GM18499 (cell line): ENCODE results near the gene TOR4A.
"Not testable (repeated sequence)": the region's sequence is repeated elsewhere in the genome, so short reads cannot be mapped to it uniquely, and the experiment has no call there.

Experiments
- ATAC-seq: cut with Tn5 transposase; IDR thresholded peaks from one replicate; pipeline ENCODE4 v1.9.1; 2021; ENCODE audit warnings: moderate number of reproducible peaks; ENCODE audit not compliant: insufficient read depth, unreplicated experiment

Gene TOR4A

GRCh38 chr9:137251490-137252268 lies 25.8 kb upstream of the TOR4A start:
- ATAC-seq: no peak

- ATAC-seq: no peak
Measured at GRCh38 chr9:137252555-137253506, 24.7 kb upstream of the TOR4A start.

GRCh38 chr9:137253717-137254623 lies 23.6 kb upstream of the TOR4A start:
- ATAC-seq: no peak

GRCh38 chr9:137254624-137255447 lies 22.7 kb upstream of the TOR4A start, which contains the start of gene NELFB:
NELFB (plus strand) TSS chr9:137255327.
- ATAC-seq: no peak

DNA sequence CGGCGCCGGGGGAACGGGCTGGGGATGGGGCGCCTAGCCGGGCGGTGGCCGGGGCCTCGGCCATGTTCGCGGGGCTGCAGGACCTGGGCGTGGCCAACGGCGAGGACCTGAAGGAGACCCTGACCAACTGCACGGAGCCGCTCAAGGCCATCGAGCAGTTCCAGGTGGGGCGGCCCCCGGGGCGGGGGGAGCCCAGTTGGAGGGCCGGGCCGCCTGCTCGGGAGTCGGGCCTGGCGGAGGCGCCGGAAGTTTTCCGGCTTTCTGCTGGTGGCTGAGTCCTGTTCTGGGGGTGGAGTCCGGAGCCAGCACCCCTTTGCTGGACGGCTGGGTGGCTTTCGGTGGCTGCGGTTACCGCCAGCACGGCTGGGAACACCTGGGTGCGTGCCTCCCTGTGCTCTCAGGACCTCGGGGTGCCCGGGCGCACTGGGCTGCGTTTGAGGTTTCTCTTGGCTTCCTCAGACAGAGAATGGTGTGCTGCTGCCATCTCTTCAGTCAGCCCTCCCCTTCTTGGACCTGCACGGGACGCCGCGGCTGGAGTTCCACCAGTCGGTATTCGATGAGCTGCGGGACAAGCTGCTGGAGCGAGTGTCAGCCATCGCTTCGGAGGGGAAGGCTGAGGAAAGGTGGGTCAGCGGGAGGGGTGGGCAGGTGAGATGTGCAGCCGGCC lies 21.9 kb upstream of the TOR4A start:
- no peak for ATAC-seq

- ATAC-seq: no peak
Measured at GRCh38 chr9:137256362-137256761, 21.2 kb upstream of the TOR4A start.

DNA sequence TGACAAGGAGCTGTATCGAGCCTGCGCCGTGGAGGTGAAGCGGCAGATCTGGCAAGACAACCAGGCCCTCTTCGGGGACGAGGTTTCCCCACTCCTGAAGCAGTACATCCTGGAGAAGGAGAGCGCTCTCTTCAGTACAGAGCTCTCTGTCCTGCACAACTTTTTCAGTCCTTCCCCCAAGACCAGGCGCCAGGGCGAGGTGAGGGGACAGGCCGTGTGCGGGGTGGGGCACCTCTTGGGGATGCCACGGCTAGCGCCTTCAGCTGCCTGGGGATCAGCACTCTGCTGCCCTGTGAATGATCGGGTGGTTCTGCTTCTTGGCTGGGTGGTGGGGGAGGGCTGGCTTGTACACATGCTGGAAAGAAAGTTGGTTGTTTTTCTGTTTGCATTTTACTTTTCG lies 20.7 kb upstream of the TOR4A start:
- ATAC-seq: no peak

GRCh38 chr9:137262173-137262908 lies 15.2 kb upstream of the TOR4A start:
- not testable (repeated sequence) for ATAC-seq

DNA sequence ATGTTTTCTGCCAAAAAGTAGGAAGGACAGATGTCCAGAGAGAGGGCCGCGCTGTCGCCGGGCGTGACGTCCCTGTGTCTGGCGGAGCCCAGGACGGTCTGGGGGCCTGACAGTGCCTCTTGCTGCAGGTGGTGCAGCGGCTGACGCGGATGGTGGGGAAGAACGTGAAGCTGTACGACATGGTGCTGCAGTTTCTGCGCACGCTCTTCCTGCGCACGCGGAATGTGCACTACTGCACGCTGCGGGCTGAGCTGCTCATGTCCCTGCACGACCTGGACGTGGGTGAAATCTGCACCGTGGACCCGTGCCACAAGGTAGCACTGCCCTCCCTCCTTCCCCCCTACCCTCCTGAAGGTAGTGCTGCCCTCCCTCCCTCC lies 14.6 kb upstream of the TOR4A start:
- ATAC-seq: no peak

DNA sequence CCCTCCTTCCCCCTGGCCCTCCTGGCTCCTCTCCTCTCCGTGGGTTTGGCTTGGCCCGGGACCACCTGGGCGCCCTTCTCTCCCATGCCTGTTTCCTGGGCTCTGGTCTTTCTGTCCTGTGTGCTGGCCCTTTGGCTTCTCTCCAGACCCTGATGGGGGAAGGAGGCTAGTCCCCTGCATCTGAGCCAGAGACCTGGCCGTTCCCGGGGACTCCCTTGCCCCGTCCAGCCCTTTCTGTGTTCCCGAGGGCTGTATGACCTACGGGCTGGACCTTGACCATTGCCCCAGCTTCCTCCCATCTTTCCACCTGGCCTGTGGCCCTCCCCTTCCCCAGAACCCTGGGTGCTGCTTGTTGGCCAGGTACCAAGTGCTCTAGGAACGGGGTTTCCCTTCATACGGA lies 14.0 kb upstream of the TOR4A start:
- no peak for ATAC-seq

GRCh38 chr9:137264067-137264466 lies 13.5 kb upstream of the TOR4A start:
- ATAC-seq: no peak

- no peak for ATAC-seq
Measured at GRCh38 chr9:137265496-137266161, 11.9 kb upstream of the TOR4A start.

- no peak for ATAC-seq
Measured at GRCh38 chr9:137266162-137266527, 11.4 kb upstream of the TOR4A start.

- no peak for ATAC-seq
Measured at GRCh38 chr9:137266585-137267453, 10.7 kb upstream of the TOR4A start.

GRCh38 chr9:137267933-137268355 lies 9.6 kb upstream of the TOR4A start:
- ATAC-seq: no peak

GRCh38 chr9:137268538-137269201 lies 8.9 kb upstream of the TOR4A start:
- ATAC-seq: no peak
